ENCODE measurements around the gene C1orf159.

DNA sequence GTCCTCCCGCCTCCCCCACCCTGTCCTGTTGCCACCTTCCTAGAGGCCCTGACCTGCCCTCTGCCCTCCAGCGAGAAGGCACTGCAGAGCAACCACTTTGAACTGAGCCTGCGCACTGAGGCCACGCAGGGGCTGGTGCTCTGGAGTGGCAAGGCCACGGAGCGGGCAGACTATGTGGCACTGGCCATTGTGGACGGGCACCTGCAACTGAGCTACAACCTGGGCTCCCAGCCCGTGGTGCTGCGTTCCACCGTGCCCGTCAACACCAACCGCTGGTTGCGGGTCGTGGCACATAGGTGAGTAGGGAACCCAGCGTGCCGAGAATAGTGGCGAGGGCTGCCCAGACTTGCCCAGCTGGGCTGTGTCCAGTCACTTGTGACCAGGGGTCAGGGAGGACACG is 62.2 kb downstream of the C1orf159 start:
- TF ChIP-seq, protein P1, sequence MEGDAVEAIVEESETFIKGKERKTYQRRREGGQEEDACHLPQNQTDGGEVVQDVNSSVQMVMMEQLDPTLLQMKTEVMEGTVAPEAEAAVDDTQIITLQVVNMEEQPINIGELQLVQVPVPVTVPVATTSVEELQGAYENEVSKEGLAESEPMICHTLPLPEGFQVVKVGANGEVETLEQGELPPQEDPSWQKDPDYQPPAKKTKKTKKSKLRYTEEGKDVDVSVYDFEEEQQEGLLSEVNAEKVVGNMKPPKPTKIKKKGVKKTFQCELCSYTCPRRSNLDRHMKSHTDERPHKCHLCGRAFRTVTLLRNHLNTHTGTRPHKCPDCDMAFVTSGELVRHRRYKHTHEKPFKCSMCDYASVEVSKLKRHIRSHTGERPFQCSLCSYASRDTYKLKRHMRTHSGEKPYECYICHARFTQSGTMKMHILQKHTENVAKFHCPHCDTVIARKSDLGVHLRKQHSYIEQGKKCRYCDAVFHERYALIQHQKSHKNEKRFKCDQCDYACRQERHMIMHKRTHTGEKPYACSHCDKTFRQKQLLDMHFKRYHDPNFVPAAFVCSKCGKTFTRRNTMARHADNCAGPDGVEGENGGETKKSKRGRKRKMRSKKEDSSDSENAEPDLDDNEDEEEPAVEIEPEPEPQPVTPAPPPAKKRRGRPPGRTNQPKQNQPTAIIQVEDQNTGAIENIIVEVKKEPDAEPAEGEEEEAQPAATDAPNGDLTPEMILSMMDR (IDR thresholded peaks at IDR 0.05), result no peak
- TF ChIP-seq RAD21 (conservative IDR thresholded peaks at IDR 0.05 in 1 of 2, IDR thresholded peaks at IDR 0.05 in 1 of 2), result no peak
- TF ChIP-seq, protein P2, sequence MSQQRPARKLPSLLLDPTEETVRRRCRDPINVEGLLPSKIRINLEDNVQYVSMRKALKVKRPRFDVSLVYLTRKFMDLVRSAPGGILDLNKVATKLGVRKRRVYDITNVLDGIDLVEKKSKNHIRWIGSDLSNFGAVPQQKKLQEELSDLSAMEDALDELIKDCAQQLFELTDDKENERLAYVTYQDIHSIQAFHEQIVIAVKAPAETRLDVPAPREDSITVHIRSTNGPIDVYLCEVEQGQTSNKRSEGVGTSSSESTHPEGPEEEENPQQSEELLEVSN (IDR thresholded peaks at IDR 0.05; ENCODE audit: borderline replicate concordance, low read depth), result no peak
- TF ChIP-seq POLR2A (IDR thresholded peaks at IDR 0.05; ENCODE audit: low read length), result no peak
- TF ChIP-seq EP300 (IDR thresholded peaks at IDR 0.05), result no peak
- TF ChIP-seq JUN (IDR thresholded peaks at IDR 0.05), result no peak
- TF ChIP-seq ZFP36 (IDR thresholded peaks at IDR 0.05; ENCODE audit: borderline replicate concordance, partially characterized antibody), result no peak
- no peak for TF ChIP-seq CBX8 (IDR thresholded peaks at IDR 0.05)
- no peak for TF ChIP-seq JUNB (IDR thresholded peaks at IDR 0.05)
- TF ChIP-seq, protein P3, sequence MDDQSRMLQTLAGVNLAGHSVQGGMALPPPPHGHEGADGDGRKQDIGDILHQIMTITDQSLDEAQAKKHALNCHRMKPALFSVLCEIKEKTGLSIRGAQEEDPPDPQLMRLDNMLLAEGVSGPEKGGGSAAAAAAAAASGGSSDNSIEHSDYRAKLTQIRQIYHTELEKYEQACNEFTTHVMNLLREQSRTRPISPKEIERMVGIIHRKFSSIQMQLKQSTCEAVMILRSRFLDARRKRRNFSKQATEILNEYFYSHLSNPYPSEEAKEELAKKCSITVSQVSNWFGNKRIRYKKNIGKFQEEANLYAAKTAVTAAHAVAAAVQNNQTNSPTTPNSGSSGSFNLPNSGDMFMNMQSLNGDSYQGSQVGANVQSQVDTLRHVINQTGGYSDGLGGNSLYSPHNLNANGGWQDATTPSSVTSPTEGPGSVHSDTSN (IDR thresholded peaks at IDR 0.05), result no peak
- TF ChIP-seq NR3C1 (IDR thresholded peaks at IDR 0.05), result no peak
- no peak for TF ChIP-seq KDM1A (IDR thresholded peaks at IDR 0.05; ENCODE audit: low read depth)
- no peak for TF ChIP-seq CEBPB (IDR thresholded peaks at IDR 0.05)
